A549 (cell line): Measurements from ENCODE around the gene FAM72B.
"Not testable (repeated sequence)": the region's sequence is repeated elsewhere in the genome, so short reads cannot be mapped to it uniquely, and the experiment has no call there.

ENCODE experiments used
- BCL3 ChIP-seq: fragments of >200 bp; sonication (Bioruptor Twin); formaldehyde crosslinking; IDR thresholded peaks from 3 replicates; pipeline ENCODE4 v1.6.1; 2016
- CHD2 ChIP-seq: fragments of 150-350 bp; IDR thresholded peaks from 2 replicates; pipeline ENCODE4 v1.6.1; 2014; ENCODE audit warnings: low read length; ENCODE audit not compliant: partially characterized antibody
- CTCF ChIP-seq: fragments of >200 bp; sonication (Bioruptor Twin); formaldehyde crosslinking; IDR thresholded peaks from 3 replicates; pipeline ENCODE4 v1.5.1; 2016
- EHMT2 ChIP-seq: fragments of 200-600 bp; sonication (generic); IDR thresholded peaks from 2 replicates; pipeline ENCODE4 v1.6.1; 2016; ENCODE audit warnings: antibody characterized with exemption, low read depth, mild to moderate bottlenecking, moderate library complexity
- GATA3 ChIP-seq: IDR thresholded peaks from 2 replicates; pipeline ENCODE4 v1.6.1; 2012; ENCODE audit warnings: borderline replicate concordance
- JUNB ChIP-seq: fragments of >200 bp; sonication (Bioruptor Twin); formaldehyde crosslinking; IDR thresholded peaks from 2 replicates; pipeline ENCODE4 v1.6.1; 2016
- MAX ChIP-seq: IDR thresholded peaks from 2 replicates; pipeline ENCODE4 v1.6.1; 2012
- MYC ChIP-seq: IDR thresholded peaks from 2 replicates; pipeline ENCODE4 v1.6.1; 2012; ENCODE audit warnings: mild to moderate bottlenecking, inconsistent platforms, low read length, improper control_type of control experiment, borderline replicate concordance
- POLR2A ChIP-seq: IDR thresholded peaks from 2 replicates; pipeline ENCODE4 v1.6.1; 2012; ENCODE audit warnings: mild to moderate bottlenecking, low read length
- RAD21 ChIP-seq, 2 experiments: fragments of >200 bp in 1 of 2; sonication (Bioruptor Twin) in 1 of 2; formaldehyde crosslinking in 1 of 2; IDR thresholded peaks in 1 of 2; conservative IDR thresholded peaks in 1 of 2; 2 replicates in 1 of 2; 3 replicates in 1 of 2; pipeline ENCODE4 v1.6.1; 2012 to 2018; ENCODE audit warnings: inconsistent platforms in 1 of 2
- RARB ChIP-seq: fragments of 250-450 bp; sonication (Bioruptor Pico); IDR thresholded peaks from 2 replicates; pipeline ENCODE4 v1.8.0; 2021; ENCODE audit warnings: mild to moderate bottlenecking, moderate library complexity
- REST ChIP-seq: fragments of 200-600 bp; sonication (generic); IDR thresholded peaks from 2 replicates; pipeline ENCODE4 v1.6.1; 2016; ENCODE audit warnings: antibody characterized with exemption, mild to moderate bottlenecking, moderate library complexity
- USF2 ChIP-seq: fragments of 450-650 bp; IDR thresholded peaks from 2 replicates; pipeline ENCODE4 v1.6.1; 2014; ENCODE audit warnings: antibody characterized with exemption

GRCh38 chr1:121205786-121206711 is 21.9 kb upstream of the FAM72B start:
- not testable (repeated sequence) for TF ChIP-seq CTCF; POLR2A; GATA3; JUNB; USF2; MYC; EHMT2; MAX; CHD2; RARB; BCL3; REST; RAD21 (conservative IDR thresholded peaks at IDR 0.05 in 1 of 2, IDR thresholded peaks at IDR 0.05 in 1 of 2)
